Skeletal muscle cell (primary cell): ENCODE data around the gene VPS13D.
A peak's percentile ranks its signal among the peaks of the same experiment; 100 is the strongest.

Source experiments
- DNase-seq: peaks from one replicate; pipeline ENCODE4 v3.0.0-alpha.2; 2010; ENCODE audit warnings: low read depth
- H3K4me3 ChIP-seq: 2 replicates; pipeline ENCODE4 v1.5.1; 2011; ENCODE audit warnings: low read depth, mild to moderate bottlenecking, control low read depth, low read length, moderate library complexity

VPS13D gene

DNA sequence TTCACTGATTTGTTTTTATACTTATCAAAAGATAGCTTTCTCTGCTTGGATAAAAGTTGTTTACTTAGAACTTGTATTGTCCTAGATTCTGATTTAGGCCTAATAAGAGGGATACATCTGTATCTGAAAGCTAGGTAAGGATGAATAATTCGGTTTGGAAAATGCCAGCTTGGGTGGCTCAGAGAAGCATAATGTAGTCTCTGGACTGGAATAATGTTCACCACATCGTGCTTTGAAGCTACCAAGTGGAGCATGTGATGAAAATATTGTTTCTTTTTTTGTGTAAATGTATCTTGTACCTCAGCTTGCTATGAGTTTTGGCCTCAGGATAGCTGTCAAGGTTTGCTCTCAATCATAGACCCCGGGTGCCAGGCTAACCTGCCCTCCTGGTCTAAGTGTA is 49.2 kb downstream of the VPS13D start:
- no peak overlapping the region for H3K4me3 ChIP-seq

GRCh38 chr1:12279728-12280464 is 50.1 kb downstream of the VPS13D start:
- H3K4me3 ChIP-seq = no peak overlapping the region
- DNase-seq = no peak

More for the DNA sequence above, 49.2 kb downstream of the VPS13D start:
- DNase-seq = no peak

DNA sequence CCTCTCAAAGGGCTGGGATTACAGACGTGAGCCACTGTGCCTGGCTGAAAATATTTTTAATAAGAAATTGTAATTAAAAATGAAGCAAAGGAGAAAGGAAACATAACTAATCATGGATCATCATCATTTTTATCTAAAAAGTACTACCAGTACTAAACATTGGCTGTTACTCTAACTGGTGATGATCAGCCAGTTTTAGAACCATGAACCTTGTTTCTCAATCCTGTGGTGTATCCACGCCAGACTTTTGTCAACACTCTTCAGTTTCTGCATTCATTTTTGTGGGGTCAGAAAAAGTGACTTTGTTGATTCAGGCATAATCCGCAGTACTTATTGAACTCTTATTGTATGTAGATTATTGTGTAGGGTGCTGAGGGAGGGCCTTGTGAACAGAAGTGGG is 52.3 kb downstream of the VPS13D start:
- H3K4me3 ChIP-seq = no peak overlapping the region
- no peak for DNase-seq

GRCh38 chr1:12284486-12284885 is 54.7 kb downstream of the VPS13D start:
- no peak for DNase-seq
- H3K4me3 ChIP-seq = no peak overlapping the region

GRCh38 chr1:12285496-12286143 is 55.8 kb downstream of the VPS13D start:
- no peak overlapping the region for H3K4me3 ChIP-seq
- DNase-seq = no peak

DNA sequence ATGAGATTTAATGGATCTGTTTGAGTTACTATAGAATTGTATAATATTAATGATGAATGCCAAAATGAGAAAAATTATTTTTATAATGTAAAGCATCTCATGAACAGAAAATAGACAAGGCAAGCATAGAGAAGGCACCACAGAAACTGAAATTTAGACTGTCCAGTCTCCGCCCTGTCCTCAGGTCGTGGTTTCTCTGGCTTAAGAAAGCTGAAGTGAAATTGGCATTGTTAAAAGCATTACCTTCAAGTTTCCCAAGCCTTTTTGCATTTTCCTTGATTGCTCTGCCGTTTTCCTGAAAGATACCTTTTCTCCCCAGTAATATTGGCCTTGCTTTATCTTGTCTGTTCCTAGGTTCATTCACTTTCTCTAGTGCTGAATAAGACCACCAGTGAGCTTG is 58.0 kb downstream of the VPS13D start:
- DNase-seq = no peak
- no peak overlapping the region for H3K4me3 ChIP-seq

DNA sequence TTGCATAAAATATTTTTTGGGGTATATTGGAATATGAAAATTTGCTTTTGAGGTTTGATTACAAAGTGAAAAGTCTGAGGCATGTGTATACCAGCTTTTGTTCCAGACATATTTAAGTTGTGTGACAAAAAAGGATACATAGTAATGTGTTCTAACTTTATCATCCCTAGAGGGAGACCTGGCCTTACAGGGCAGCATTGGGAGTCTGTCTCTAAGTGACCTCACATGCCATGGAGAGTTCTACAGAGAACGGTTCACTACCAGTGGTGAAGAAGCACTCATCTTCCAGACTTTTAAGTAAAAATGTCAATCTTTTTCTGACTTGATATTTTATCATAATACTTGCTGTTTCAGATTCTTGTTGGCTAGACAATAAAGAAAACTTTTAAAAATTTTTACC is 61.0 kb downstream of the VPS13D start:
- no peak overlapping the region for H3K4me3 ChIP-seq
- DNase-seq = no peak

DNA sequence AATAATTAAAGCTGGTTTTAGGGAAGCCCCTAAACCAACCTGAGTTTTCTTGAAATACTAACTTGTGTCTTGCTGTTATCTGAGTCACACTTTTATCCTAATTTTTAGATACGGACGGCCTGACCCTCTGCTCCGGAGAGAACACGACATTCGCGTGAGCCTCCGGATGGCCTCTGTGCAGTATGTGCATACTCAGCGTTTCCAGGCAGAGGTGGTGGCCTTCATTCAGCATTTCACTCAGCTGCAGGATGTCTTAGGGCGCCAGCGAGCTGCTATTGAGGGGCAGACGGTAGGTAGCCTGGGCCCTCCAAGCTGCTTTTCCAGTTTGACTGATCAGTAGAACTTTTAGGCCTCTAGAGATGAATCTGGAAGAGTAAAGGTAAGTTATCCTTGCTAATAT is 63.6 kb downstream of the VPS13D start:
- no peak for DNase-seq
- H3K4me3 ChIP-seq = no peak overlapping the region

- no peak overlapping the region for H3K4me3 ChIP-seq
- DNase-seq = no peak
Observed at GRCh38 chr1:12294076-12294475, 64.2 kb downstream of the VPS13D start.

GRCh38 chr1:12296016-12296415 is 66.2 kb downstream of the VPS13D start:
- DNase-seq = no peak
- H3K4me3 ChIP-seq = no peak overlapping the region

- DNase-seq = peak; percentile 19
- H3K4me3 ChIP-seq = no peak overlapping the region
Observed at GRCh38 chr1:12296623-12297022, 66.8 kb downstream of the VPS13D start.

DNA sequence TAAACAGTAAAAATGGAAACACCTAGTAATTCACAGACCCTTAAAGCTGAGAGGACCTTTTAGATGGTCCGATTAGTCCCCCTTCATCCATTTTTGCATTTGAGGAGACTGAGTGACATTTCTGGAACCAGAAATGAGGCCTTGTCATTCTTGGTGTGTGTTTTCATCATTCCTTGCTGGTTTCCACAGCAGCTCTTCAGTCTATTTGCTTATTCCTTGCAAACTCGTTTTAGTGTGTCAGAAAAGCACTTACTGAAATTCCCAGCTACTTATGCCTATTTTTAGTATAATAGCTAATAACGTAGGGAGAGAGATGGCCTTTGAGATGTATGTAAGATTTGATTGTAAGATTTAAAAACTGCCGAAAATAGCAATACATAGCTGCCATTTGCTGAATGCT is 70.9 kb downstream of the VPS13D start:
- no peak overlapping the region for H3K4me3 ChIP-seq
- DNase-seq = no peak

- no peak for DNase-seq
- H3K4me3 ChIP-seq = no peak overlapping the region
Observed at GRCh38 chr1:12301518-12302237, 71.8 kb downstream of the VPS13D start.

DNA sequence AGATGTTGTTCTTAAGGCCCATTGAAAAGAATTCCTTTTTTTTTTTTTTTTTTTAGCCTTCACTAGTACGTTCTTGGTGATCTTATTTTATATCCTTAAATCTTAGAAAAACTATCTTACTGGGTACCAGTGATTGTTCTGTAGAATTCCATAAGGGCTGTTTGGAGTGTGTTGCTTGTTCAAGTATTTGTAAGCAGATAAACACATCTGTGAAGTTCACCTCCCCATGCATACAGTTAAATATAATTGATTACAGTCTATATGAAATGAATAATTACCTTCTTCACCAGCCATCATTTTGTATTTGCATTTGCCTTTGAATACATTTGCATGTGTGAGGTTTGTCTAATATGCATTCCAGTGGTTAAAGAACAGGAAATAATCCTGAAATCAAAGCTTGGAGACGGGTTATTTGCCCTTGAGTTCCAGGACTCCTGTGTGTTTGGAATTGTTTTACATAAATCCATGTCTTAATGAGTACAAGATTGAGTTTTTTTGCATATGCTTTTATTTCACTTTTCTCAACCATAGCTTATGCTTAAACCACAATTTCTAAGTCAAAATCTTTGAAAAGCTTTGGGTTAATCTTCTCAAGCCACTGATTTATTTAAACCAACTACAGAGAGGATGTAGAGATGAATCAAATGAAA is 73.1 kb downstream of the VPS13D start:
- H3K4me3 ChIP-seq = no peak overlapping the region
- DNase-seq = no peak

GRCh38 chr1:12305377-12305776 is 75.5 kb downstream of the VPS13D start:
- no peak overlapping the region for H3K4me3 ChIP-seq
- DNase-seq = no peak

DNA sequence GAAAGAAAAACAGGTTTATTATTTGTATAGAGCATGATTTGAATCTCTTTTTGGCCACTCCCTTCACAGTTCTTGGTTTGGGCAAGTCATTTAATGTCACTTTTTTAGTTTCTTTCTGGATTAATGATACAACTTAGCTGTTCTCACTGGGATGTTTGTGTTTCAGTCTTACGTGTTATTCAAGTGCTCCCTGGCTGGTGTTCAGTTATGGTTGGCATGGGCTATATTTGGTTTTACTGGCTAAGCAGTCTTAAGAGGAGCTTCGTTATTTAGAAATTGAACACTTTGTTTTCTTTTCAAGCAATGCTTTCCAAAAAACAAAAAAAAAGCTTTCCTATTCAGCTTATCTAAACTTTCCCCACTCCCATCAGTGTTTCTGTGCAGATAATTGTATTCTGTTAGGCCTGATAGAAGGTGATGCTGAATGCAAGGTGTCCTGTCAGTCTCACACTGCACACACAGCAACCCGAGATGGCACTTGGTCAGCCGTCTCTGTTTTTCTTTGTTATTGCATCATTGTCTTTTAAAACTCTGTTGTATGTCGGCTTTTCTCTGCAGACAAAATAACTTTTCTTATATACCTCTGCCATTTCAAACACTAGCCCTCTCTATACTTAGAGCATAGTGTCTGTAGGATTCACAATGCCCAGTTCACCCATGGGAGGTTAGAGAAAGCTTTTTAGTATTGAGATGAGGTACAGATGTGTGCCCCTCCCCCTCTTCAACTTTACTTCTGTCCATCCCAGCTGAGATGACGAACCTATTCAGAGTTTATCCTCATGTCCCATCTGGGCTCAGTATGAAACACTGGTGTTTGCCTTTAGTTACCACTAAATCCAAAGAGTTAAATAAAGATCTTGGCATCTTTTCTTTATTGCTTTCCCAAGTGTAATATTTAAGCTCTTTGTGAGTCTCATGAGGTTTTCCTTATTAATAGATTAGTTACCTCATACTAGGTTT is 80.2 kb downstream of the VPS13D start:
- DNase-seq = no peak
- no peak overlapping the region for H3K4me3 ChIP-seq

DNA sequence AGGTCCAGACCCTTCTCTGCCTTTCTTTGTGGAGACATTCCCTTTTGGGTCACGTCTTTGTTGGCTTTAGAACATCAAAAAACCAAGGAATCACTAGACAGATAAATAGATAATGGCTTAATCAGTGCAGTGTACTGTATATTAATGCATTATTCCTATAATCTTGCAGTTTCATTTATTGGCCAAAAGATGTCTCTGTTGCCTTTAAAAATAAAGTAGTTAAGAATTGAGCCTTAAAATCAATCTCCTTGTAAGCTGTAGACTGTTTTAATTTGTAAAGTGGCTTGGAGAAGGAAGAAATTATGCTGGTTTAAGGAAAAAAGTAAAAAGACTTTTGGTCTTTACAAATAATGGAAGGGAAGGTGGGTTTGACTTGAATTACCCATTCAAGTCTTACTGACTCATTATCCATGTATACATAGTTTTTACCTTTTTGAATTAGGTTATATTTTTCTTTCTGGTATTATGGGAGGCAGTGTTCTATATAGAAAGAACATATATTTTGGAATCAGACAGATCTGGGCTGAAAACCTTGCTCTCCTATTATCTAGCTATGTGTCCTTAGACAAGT is 84.6 kb downstream of the VPS13D start:
- no peak overlapping the region for H3K4me3 ChIP-seq
- DNase-seq = no peak

- H3K4me3 ChIP-seq = no peak overlapping the region
- DNase-seq = no peak
Observed at GRCh38 chr1:12315146-12315545, 85.3 kb downstream of the VPS13D start.

- H3K4me3 ChIP-seq = no peak overlapping the region
- DNase-seq = no peak
Observed at GRCh38 chr1:12316331-12316730, 86.5 kb downstream of the VPS13D start.
